Femur (tissue), 1 donor: ENCODE measurements around the gene CHTOP.

Experiments
- DNase-seq: peaks from one replicate; pipeline ENCODE4 v3.0.0-alpha.2; 2017

The CHTOP gene

GRCh38 chr1:153613406-153613805 lies 20.5 kb upstream of the CHTOP start:
- no peak for DNase-seq

- DNase-seq, result no peak
Observed at GRCh38 chr1:153614189-153614900, 19.5 kb upstream of the CHTOP start.

DNA sequence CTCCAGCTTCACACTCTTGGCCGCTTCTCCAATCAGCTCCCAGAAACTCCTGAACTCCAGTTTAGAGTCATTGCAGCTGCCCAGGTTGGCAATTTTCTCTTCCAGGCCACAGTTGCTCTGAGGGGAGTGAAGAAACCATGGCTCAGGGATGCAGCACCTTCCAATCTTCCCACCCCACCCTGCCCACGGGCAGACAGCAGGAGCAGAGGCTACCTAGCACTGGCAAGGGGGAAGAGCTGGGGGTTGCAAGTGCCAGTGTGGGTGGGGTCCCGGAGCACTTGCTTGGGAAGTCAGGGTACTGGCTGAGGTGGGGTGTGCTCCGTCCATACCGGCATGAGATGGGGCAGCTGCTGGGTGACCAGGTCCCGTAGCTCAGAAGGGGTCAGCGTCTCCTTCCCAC lies 19.0 kb upstream of the CHTOP start:
- no peak for DNase-seq

- DNase-seq, result no peak
Observed at GRCh38 chr1:153615406-153615805, 18.5 kb upstream of the CHTOP start.

DNA sequence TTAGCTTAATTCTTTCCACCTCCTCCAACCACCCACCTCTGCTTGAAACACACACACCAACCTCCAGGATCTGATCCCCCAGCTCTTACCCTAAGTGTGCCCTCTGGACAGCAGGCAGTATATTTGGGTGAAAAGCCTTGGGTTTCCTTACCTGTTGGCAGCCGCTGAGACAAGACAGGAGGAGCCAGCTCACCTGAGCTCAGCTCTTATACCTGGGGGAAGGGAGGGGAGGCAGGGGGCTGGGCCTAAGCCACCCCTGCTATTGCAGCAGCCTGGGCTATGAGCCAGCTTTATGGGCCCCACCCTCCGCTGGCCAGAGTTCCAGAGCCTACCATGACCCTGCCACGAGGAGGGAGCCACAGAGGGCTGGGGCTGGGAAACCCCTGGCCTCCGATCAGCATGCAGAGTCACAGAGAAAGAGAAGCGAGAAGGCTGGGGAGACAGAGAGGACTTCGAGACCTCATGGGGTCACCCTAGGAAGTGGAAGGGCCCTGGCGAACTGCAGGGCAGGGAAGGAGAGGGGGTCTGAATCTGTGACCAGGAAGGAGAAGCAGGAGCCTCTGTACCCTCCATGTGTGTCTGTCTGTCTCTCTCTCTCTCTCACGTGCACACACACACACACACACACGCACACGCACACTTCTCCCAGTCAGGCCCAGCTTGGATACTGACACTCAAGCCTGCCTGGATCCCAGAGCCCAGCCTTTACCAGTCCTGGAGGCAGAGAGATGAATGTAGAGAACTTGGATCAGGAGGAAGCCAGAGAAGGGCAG lies 17.5 kb upstream of the CHTOP start, which contains the start of gene S100A14:
Gene S100A14, minus strand, starts transcription at position 182 of the 773 bp plus-strand sequence. CDS start 467 bp downstream, outside the sequence.
- no peak for DNase-seq

GRCh38 chr1:153616917-153617311 lies 17.0 kb upstream of the CHTOP start:
- no peak for DNase-seq

DNA sequence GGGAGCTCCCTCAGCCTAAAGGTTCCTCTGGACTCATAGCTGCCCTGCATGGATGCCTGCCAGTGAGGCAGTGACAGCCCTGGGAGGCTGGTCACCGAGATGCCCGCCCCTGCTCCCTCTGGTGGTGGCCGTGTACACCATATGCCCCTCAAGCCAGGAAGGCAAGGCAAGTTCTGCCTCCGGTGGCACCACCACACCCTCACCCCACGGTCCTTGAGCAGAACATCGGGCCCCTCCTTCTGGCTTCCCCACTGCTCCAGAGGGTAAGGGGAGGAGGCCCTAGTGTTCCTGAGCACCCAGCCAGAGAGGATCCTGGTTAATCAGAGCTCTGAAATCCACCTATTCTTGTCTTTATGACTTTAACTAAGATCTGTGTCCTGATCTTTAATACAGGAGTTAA lies 16.2 kb upstream of the CHTOP start:
- peak; percentile 87 for DNase-seq

DNA sequence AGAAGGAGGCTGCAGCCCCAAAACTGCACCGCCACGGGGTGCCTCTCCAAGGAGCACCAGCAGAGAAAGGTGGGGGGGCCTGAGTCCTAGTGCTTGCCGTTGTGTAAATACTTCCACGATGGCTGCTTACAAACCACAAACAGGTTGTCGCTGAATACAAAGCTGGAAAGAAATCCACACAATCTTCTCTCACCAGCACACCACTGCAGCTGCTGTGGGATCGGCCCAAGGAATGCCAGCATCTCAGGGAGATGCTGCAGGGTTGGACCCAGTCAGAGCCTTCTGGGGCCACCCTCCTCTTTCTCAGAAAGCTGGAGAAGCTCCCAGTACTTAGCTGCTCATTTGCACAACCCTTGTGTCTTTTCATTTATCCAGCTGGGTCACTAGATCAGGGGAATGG lies 14.7 kb upstream of the CHTOP start:
- DNase-seq, result no peak

DNA sequence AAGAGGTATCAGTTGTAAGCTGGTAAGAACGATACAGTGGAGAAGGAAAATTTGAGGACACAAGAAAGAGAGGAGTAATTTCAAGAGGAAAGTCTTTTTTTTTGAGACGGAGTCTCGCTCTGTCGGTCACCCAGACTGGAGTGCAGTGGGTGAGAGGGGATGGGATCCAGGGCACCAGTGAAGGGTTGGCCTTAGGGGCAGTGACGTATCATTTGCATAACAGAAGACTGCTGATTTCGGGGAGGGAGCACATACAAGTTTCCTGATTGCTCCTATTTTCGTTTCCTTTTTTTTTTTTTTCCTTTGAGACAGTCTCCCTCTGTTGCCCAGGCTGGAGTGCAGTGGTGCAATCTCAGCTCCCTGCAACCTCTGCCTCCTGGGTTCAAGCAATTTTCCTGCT lies 10.8 kb upstream of the CHTOP start:
- DNase-seq, result no peak

GRCh38 chr1:153624965-153625611 lies 8.8 kb upstream of the CHTOP start:
- no peak for DNase-seq

DNA sequence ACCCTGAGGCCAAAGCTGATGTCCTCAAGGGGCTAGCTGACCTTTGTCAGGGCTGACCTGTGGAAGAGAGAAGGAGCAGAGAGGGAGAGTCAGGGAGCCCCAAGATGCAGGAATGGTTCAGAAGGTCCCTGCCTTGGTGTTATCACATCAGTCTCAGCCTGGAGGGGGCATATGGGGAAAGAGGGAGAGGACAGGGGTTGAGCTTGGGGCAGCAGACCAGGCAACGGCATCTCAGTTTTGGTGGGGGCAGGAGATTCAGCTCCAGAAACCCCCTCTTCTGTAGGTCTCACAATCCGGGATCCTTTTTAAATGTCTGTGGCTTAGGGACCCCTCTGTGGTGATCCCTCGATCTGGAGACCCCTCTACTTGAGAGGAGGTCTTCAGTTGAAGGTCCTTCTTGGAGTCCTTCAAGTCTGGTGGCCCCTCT lies 7.4 kb upstream of the CHTOP start:
- DNase-seq, result no peak

DNA sequence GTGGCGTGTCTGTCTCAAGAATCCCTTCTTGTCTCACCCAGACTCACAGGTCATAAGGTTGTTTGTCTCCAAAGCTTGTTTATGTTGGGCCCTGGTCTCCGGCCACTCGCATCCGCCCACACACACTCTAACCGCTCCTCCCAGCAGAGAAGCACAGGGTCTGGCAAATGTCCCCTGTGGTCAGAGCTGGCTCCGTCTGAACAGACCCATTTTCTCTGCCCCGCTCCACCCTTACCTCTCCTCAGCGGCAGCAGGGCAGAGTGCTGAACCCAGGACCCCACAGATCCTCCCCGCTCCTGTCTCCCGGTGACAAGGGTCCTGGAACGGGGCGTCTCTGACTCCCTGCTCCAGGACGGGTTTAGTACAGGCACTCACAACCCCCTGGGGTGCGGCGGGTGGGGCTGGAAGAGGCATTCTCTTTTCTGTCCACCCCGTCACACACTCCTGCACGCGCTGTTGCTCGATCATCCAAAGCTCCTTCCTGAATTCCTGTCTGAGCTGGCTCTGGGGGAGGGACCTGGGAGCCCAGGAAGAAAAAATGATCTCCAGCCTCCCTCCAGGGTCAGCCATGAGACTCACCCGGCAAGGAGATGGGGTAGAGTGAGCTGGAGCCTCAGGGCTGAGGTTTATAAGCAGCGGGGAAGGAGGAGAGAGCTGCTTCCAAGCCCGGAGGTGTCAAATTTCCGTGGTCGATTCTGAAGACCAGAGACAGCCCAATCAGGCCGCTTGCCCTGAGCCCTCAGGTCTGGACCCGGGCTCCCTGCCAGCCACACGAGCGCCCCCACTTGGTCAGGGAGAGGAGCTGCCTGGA lies 6.8 kb upstream of the CHTOP start, which contains the start of gene S100A13:
Gene S100A13, minus strand, starts transcription at position 602 of the 811 bp plus-strand sequence. CDS start 1,033 bp downstream, outside the sequence.
- peak; percentile 90 for DNase-seq

- peak; percentile 69 for DNase-seq
Observed at GRCh38 chr1:153627715-153628626, 5.9 kb upstream of the CHTOP start, which contains the start of gene S100A1. Gene S100A1, plus strand, starts transcription at chr1:153628434. Its CDS starts 2,088 bp downstream, at chr1:153630522.

DNA sequence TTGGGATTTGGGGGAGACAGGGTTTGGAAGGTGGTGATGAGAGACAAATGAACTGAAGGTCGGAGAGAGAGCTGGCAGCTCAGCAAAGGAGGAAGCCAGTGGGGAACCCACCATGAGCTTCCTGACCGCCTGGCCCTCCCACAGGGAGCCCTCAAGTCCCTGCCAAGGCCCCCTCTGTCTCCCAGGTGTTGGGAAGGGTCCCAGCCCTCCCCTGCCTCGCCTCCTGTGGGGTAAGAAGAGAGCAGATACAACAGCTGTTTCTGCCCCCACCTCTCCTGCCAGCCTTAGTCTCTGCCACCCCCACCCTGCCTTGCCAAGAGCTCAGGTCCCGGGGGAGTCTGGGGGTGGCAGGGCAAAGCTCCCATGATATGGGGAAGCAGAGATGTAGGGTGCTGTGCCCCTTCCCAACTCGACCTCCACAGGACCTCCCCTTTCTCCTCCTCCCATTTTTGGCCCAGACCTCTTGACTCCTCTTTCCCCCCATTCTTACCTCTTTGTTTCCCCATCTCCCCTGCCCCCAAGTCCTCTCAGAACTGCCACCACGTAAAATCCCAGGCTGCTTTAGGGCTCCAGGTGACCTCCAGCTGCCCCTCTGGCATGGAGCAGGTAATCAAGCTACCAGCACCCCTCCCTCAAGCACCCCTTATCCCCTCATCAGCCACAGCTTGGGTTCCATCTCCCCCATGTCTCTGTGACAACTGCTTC lies 5.1 kb upstream of the CHTOP start:
- no peak for DNase-seq

DNA sequence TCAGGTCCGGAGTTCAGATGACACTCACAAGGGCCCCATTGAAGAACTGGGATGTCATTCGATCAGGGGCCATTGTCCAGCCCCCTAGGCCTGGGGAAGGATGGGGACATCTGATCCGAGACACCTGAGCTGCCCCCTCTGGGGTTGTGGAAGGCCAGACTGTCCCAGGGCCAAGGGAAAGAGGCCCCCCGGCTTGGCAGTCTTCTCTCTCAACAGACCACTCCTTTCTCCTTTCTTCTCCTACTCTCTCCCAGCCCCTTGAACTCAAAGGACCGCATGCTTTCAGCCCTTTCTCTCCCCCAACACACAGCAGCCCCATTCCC lies 4.6 kb upstream of the CHTOP start:
- DNase-seq, result no peak

- peak; percentile 76 for DNase-seq
Observed at GRCh38 chr1:153629971-153630370, 3.9 kb upstream of the CHTOP start.

DNA sequence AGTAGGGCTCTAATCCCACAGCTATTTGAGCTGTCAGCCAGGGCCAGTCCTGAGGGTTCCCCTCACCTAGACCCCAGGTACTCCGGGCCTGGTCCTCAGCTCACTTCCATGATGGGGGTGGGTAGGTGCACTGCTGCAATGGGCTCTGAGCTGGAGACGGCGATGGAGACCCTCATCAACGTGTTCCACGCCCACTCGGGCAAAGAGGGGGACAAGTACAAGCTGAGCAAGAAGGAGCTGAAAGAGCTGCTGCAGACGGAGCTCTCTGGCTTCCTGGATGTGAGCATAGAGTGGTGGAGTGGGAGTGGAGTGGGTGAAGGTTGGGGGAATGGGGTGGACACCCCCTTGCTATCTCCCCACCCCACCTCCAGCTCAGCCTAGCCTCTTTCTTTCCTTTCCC lies 3.5 kb upstream of the CHTOP start:
- DNase-seq, result no peak

GRCh38 chr1:153631047-153632022 lies 2.5 kb upstream of the CHTOP start:
- DNase-seq, result no peak

- no peak for DNase-seq
Observed at GRCh38 chr1:153633161-153633753, 609 bp upstream of the CHTOP start.
